ENCODE measurements around the gene PTH1R. TPM values are rescaled to one million over a fixed set of nuclear protein-coding genes. Genes with fewer than 3 reads are reported as not detected.

The PTH1R gene
- polyA plus RNA-seq, 1 donor (not counting 4 experiments of a cell fraction or from before 2014, with no cell fraction given) = not detected

GRCh38 chr3:46866032-46866595, 11.4 kb upstream of the PTH1R start:
- DNase-seq (ENCODE audit: low read depth, low spot score) (no peak), FAIRE-seq (no peak)
- H3K4me1 ChIP-seq (ENCODE audit: control insufficient read depth, extremely low read depth, insufficient read depth, low read length) = no peaks in the 10 kb centered on the region
- TF ChIP-seq EZH2 (IDR thresholded peaks at IDR 0.05; ENCODE audit: low read length) = no peak
- no peak for TF ChIP-seq CTCF (optimal IDR thresholded peaks at IDR 0.05 in 1 of 3, IDR thresholded peaks at IDR 0.05 in 1 of 3, conservative IDR thresholded peaks at IDR 0.05 in 1 of 3; ENCODE audit: extremely low read depth in 1 of 3, insufficient read depth in 2 of 3, low read length in 3 of 3)
- H3K27me3 ChIP-seq (ENCODE audit: control insufficient read depth, extremely low read depth, insufficient read depth, low read length) = peaks cover 19% of the 10 kb centered on the region
- no peak overlapping the region for H3K4me2 ChIP-seq (ENCODE audit: control insufficient read depth, extremely low read depth, insufficient read depth, low read depth, low read length)
- H2AFZ ChIP-seq (ENCODE audit: control insufficient read depth, low read length) = no peak overlapping the region
- no peak overlapping the region for H3K9ac ChIP-seq (ENCODE audit: control insufficient read depth, extremely low read depth, insufficient read depth, low read length)
- H3K4me3 ChIP-seq (ENCODE audit: control insufficient read depth in 2 of 3, extremely low read depth in 1 of 3, insufficient read depth in 2 of 3, low read depth in 1 of 3, low read length in 3 of 3) = no peak overlapping the region
- dilution Hi-C loops (cut with MboI; ENCODE audit: extremely low pct_ligation_motif_present, low sequenced_read_pairs) = no loop called here
- H3K36me3 ChIP-seq (ENCODE audit: control insufficient read depth in 2 of 2, extremely low read depth in 1 of 2, insufficient read depth in 2 of 2, low read length in 2 of 2) = no peaks in the 10 kb centered on the region
- H3K79me2 ChIP-seq (ENCODE audit: control insufficient read depth, insufficient read depth, low read length) = no peaks in the 10 kb centered on the region
- H3K9me3 ChIP-seq (ENCODE audit: control insufficient read depth, low read depth, low read length) = no peaks in the 10 kb centered on the region
- no peak overlapping the region for H3K27ac ChIP-seq (ENCODE audit: control insufficient read depth, insufficient read depth, low read length)
- peaks cover 4% of the 10 kb centered on the region for H4K20me1 ChIP-seq (ENCODE audit: control insufficient read depth, extremely low read depth, insufficient read depth, low read length)
- no peaks in the 10 kb centered on the region for H3K9me1 ChIP-seq (ENCODE audit: control insufficient read depth, extremely low read depth, insufficient read depth, low read length)

- no peak overlapping the region for H3K4me3 ChIP-seq (ENCODE audit: control insufficient read depth in 2 of 3, extremely low read depth in 1 of 3, insufficient read depth in 2 of 3, low read depth in 1 of 3, low read length in 3 of 3)
- H3K79me2 ChIP-seq (ENCODE audit: control insufficient read depth, insufficient read depth, low read length) = no peaks in the 10 kb centered on the region
- no peak overlapping the region for H3K27ac ChIP-seq (ENCODE audit: control insufficient read depth, insufficient read depth, low read length)
- no peak overlapping the region for H2AFZ ChIP-seq (ENCODE audit: control insufficient read depth, low read length)
- dilution Hi-C loops (cut with MboI; ENCODE audit: extremely low pct_ligation_motif_present, low sequenced_read_pairs) = no loop called here
- peaks cover 25% of the 10 kb centered on the region for H3K27me3 ChIP-seq (ENCODE audit: control insufficient read depth, extremely low read depth, insufficient read depth, low read length)
- H3K9ac ChIP-seq (ENCODE audit: control insufficient read depth, extremely low read depth, insufficient read depth, low read length) = no peak overlapping the region
- H3K4me1 ChIP-seq (ENCODE audit: control insufficient read depth, extremely low read depth, insufficient read depth, low read length) = no peaks in the 10 kb centered on the region
- H3K36me3 ChIP-seq (ENCODE audit: control insufficient read depth in 2 of 2, extremely low read depth in 1 of 2, insufficient read depth in 2 of 2, low read length in 2 of 2) = no peaks in the 10 kb centered on the region
- FAIRE-seq = no peak
- no peaks in the 10 kb centered on the region for H3K9me1 ChIP-seq (ENCODE audit: control insufficient read depth, extremely low read depth, insufficient read depth, low read length)
- TF ChIP-seq CTCF (optimal IDR thresholded peaks at IDR 0.05 in 1 of 3, IDR thresholded peaks at IDR 0.05 in 1 of 3, conservative IDR thresholded peaks at IDR 0.05 in 1 of 3; ENCODE audit: extremely low read depth in 1 of 3, insufficient read depth in 2 of 3, low read length in 3 of 3) (peak in 2 of 3 experiments; percentile 87 to 90), EZH2 (IDR thresholded peaks at IDR 0.05; ENCODE audit: low read length) (no peak)
- H4K20me1 ChIP-seq (ENCODE audit: control insufficient read depth, extremely low read depth, insufficient read depth, low read length) = peaks cover 3% of the 10 kb centered on the region
- no peak for DNase-seq (ENCODE audit: low read depth, low spot score)
- H3K9me3 ChIP-seq (ENCODE audit: control insufficient read depth, low read depth, low read length) = no peaks in the 10 kb centered on the region
- H3K4me2 ChIP-seq (ENCODE audit: control insufficient read depth, extremely low read depth, insufficient read depth, low read depth, low read length) = no peak overlapping the region
These were observed 10.6 kb upstream of the PTH1R start for GRCh38 chr3:46866720-46867549.
